A549 (cell line): ENCODE results near the gene SUN2. TPM values are rescaled to one million over a fixed set of nuclear protein-coding genes. Genes with fewer than 3 reads are reported as not detected.

Source experiments
- ATAC-seq, 2 experiments: fragments of 200-7000 bp in 1 of 2; fragments of >200 bp in 1 of 2; cut with Nextera tagmentation in 1 of 2; cut with Tn5 transposase in 1 of 2; 3 replicates each; pipeline versions ENCODE4 v1.8.0 to v1.9.1; 2018 to 2020; ENCODE audit warnings: mild to moderate bottlenecking in 1 of 2, moderate library complexity in 1 of 2
- CTCF ChIA-PET: fragments of 300-600 bp; sonication (Branson Sonifier 250); formaldehyde crosslinking; extraction: SDS; loops from one replicate; lab custom pipeline; 2021; ENCODE audit warnings: antibody characterized with exemption, inconsistent platforms; lab: Yijun Ruan, JAX
- POLR2A ChIA-PET: fragments of 350-600 bp; formaldehyde crosslinking; extraction: SDS; loops from one replicate; lab custom pipeline; 2021; ENCODE audit warnings: antibody characterized with exemption, inconsistent platforms; lab: Yijun Ruan, JAX
- DNase-seq, 2 experiments: peaks; one replicate each; pipeline versions ENCODE4 v3.0.0 to v3.0.0-alpha.2; 2011 to 2016; ENCODE audit warnings: low read depth in 1 of 2, low spot score in 1 of 2
- FAIRE-seq: peaks from 2 replicates; lab custom pipeline; 2011; peaks lifted over from hg19 to GRCh38; lab: Jason Lieb, UNC
- H3K27ac ChIP-seq, 2 experiments: fragments of >200 bp; sonication (Bioruptor Twin); formaldehyde crosslinking; 3 replicates each; pipeline ENCODE4 v1.5.1; 2016 to 2017
- H3K4me1 ChIP-seq: fragments of >200 bp; sonication (Bioruptor Twin); formaldehyde crosslinking; 3 replicates; pipeline ENCODE4 v1.6.1; 2016
- H3K4me2 ChIP-seq: fragments of >200 bp; sonication (Bioruptor Twin); formaldehyde crosslinking; 3 replicates; pipeline ENCODE4 v1.6.1; 2016
- H3K4me3 ChIP-seq: fragments of >200 bp; sonication (Bioruptor Twin); formaldehyde crosslinking; 3 replicates; pipeline ENCODE4 v1.5.1; 2016
- H3K9me3 ChIP-seq: fragments of >200 bp; sonication (Bioruptor Twin); formaldehyde crosslinking; 3 replicates; pipeline ENCODE4 v1.6.1; 2016
- BCL3 ChIP-seq: fragments of >200 bp; sonication (Bioruptor Twin); formaldehyde crosslinking; IDR thresholded peaks from 3 replicates; pipeline ENCODE4 v1.6.1; 2016
- BHLHE40 ChIP-seq: IDR thresholded peaks from 2 replicates; pipeline ENCODE4 v1.6.1; 2012; ENCODE audit warnings: low read depth, low read length, inconsistent platforms
- EHF ChIP-seq: fragments of 250-450 bp; sonication (Bioruptor Pico); IDR thresholded peaks from 2 replicates; pipeline ENCODE4 v1.5.0; 2020; ENCODE audit warnings: mild to moderate bottlenecking
- ESRRA ChIP-seq: fragments of 150-350 bp; IDR thresholded peaks from 2 replicates; pipeline ENCODE4 v1.6.1; 2014; ENCODE audit warnings: mild to moderate bottlenecking, low read length, borderline replicate concordance
- FOSL2 ChIP-seq, 2 experiments: fragments of 450-650 bp in 1 of 2; fragments of >200 bp in 1 of 2; sonication (Bioruptor Twin) in 1 of 2; formaldehyde crosslinking; IDR thresholded peaks; 2 replicates each; pipeline versions ENCODE4 v1.5.0 to v1.6.1; 2016 to 2020; ENCODE audit warnings: mild to moderate bottlenecking in 1 of 2, moderate library complexity in 1 of 2
- FOXS1 ChIP-seq: fragments of 250-450 bp; sonication (Bioruptor Pico); IDR thresholded peaks from 2 replicates; pipeline ENCODE4 v1.5.0; 2020; ENCODE audit warnings: mild to moderate bottlenecking, moderate library complexity
- HDAC2 ChIP-seq: fragments of 200-600 bp; sonication (generic); IDR thresholded peaks from 2 replicates; pipeline ENCODE4 v1.6.1; 2016
- HES2 ChIP-seq: fragments of >200 bp; sonication (Bioruptor Twin); formaldehyde crosslinking; IDR thresholded peaks from 2 replicates; pipeline ENCODE4 v1.6.1; 2016
- JUN ChIP-seq, 2 experiments: fragments of >200 bp; sonication (Bioruptor Twin); formaldehyde crosslinking; IDR thresholded peaks; 2 replicates in 1 of 2; 3 replicates in 1 of 2; pipeline ENCODE4 v1.6.1; 2016 to 2017
- KDM1A ChIP-seq: fragments of 200-600 bp; sonication (generic); IDR thresholded peaks from 2 replicates; pipeline ENCODE4 v1.6.1; 2016; ENCODE audit warnings: low read depth, mild to moderate bottlenecking
- KDM5A ChIP-seq: fragments of 200-600 bp; sonication (generic); IDR thresholded peaks from 2 replicates; pipeline ENCODE4 v1.6.1; 2016; ENCODE audit warnings: antibody characterized with exemption, mild to moderate bottlenecking
- NFE2L2 ChIP-seq: fragments of 150-350 bp; conservative IDR thresholded peaks from 2 replicates; pipeline ENCODE4 v1.6.1; 2014; ENCODE audit warnings: low read length
- POLR2A ChIP-seq: IDR thresholded peaks from 2 replicates; pipeline ENCODE4 v1.6.1; 2012; ENCODE audit warnings: mild to moderate bottlenecking, low read length
- RARB ChIP-seq: fragments of 250-450 bp; sonication (Bioruptor Pico); IDR thresholded peaks from 2 replicates; pipeline ENCODE4 v1.8.0; 2021; ENCODE audit warnings: mild to moderate bottlenecking, moderate library complexity
- RFX5 ChIP-seq: fragments of 450-650 bp; IDR thresholded peaks from 2 replicates; pipeline ENCODE4 v1.7.1; 2014; ENCODE audit warnings: antibody characterized with exemption, mild to moderate bottlenecking, moderate library complexity
- TFCP2L1 ChIP-seq: fragments of 250-450 bp; sonication (Bioruptor Pico); IDR thresholded peaks from 2 replicates; pipeline ENCODE4 v1.5.0; 2021; ENCODE audit warnings: mild to moderate bottlenecking
- TP53 ChIP-seq: fragments of 250-450 bp; sonication (Bioruptor Pico); IDR thresholded peaks from 2 replicates; pipeline ENCODE4 v1.5.0; 2021; ENCODE audit warnings: mild to moderate bottlenecking, moderate library complexity
- ZSCAN20 ChIP-seq: fragments of 250-450 bp; sonication (Bioruptor Pico); IDR thresholded peaks from 2 replicates; pipeline ENCODE4 v1.8.0; 2022; ENCODE audit warnings: mild to moderate bottlenecking, moderate library complexity
- WGBS: methylation state at CpG from one replicate; pipeline ENCODE4 v1.1.6; 2017; ENCODE audit errors: missing lambda C conversion rate; 5-methylcytosine and 5-hydroxymethylcytosine counted together
- polyA plus RNA-seq, 4 experiments: library from polyadenylated mRNA; depleted of rRNA in 3 of 4; stranded (reverse); fragments of >200 nt; fragmentation: RNase III in 1 of 4; extraction: RNeasy Plus Mini Kit Qiagen cat#74134 plus additional on column Dnase treatment in 1 of 4; gene quantifications; 2 replicates in 3 of 4; 3 replicates in 1 of 4; pipeline ENCODE4 v1.2.3, GENCODE V29; 2011 to 2017
- TF ChIP-seq, protein P1 (sequence below): fragments of >200 bp; sonication (Bioruptor Twin); formaldehyde crosslinking; IDR thresholded peaks from 3 replicates; pipeline ENCODE4 v1.5.1; 2016

The SUN2 gene
- polyA plus RNA-seq, 2 of the 4 experiments (the other 2 are of a cell fraction): 12.6 to 24.0 TPM

GRCh38 chr22:38756711-38757463 is 1.1 kb upstream of the SUN2 start:
- no peak for DNase-seq
- peaks cover 22% of the 10 kb centered on the region for H3K4me1 ChIP-seq
- H3K9me3 ChIP-seq: no peaks in the 10 kb centered on the region
- no peak for ATAC-seq
- peak overlapping the region; percentile 99 for H3K27ac ChIP-seq
- no peak for TF ChIP-seq HDAC2
- TF ChIP-seq, all 56 proteins: peak for 0
- 68% methylated on average over 14 of the region's 17 CpGs for WGBS
- ChIA-PET POLR2A (interaction anchor here (1.5 kb wide), 1 partner anchor 86 kb away, joined by 3 read pairs; no protein-coding TSS in a partner anchor), CTCF (interaction anchor here (1.6 to 8.1 kb wide), 4 partner anchors 11 to 39 kb away, joined by 3 to 75 read pairs (median 7); no protein-coding TSS in a partner anchor)
- peak overlapping the region; percentile 100 for H3K4me3 ChIP-seq
- peak overlapping the region; percentile 90 for H3K4me2 ChIP-seq
- FAIRE-seq: no peak

DNA sequence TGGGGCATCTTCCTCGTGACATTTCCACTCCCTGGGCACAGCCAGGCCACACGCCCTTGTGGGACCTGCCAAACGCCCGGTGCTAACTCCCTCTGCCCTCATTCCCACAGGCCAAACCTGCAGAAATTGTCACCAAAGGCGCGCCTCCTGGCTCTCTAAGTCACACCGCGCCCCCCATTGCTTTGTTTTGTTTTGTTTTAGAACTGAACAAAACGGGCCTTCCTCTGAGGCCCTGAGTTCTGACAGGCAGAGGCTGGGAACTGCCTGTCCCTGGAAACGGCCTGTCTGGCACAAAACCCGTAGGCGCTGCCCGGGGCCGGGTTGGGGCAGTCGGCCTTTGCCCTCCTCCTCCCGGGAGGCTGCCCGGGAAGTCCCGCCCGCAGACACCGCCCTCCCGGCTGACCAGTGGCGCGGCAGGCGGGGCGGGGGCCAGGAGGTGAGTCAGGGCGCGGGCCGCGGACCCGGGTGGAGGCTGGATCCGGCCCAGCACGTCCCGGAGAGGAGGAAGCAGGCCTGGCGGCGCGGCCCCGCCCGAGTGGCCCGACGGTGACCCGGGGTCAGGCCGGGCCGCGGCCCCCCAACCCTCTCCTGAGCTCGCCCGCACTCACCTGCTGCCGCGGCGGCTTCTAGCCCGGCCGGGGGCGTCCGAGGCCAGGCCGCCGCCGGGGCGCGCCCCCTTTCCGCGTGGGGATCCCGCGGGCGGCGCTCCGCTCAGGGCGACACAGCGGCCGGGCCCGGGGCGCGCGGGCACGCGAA is 465 bp downstream of the SUN2 start:
- CTCF ChIA-PET: interaction anchor here (0.9 to 8.1 kb wide), 6 partner anchors 12 to 248 kb away, joined by 3 to 75 read pairs (median 4); no protein-coding TSS in a partner anchor
- ATAC-seq: peak; percentile 80 to 84
- POLR2A ChIA-PET: interaction anchor here (1.5 kb wide), 1 partner anchor 88 kb away, joined by 3 read pairs; no protein-coding TSS in a partner anchor
- 0 out of 2 replicates have a peak, but pooled peaks have one; percentile 4 for TF ChIP-seq POLR2A
- TF ChIP-seq FOSL2 (IDR thresholded peaks at IDR 0.05): no peak
- TF ChIP-seq FOSL2 (CRISPR knock-in tag; IDR thresholded peaks at IDR 0.05): peak; percentile 84
- TF ChIP-seq JUN (IDR thresholded peaks at IDR 0.05): 0 out of 5 replicates have a peak, but pooled peaks of 1 of the 2 experiments have one; percentile 48
- 0 out of 3 replicates have a peak, but pooled peaks have one; percentile 32 for TF ChIP-seq BCL3
- no peak for TF ChIP-seq KDM5A
- no peak for FAIRE-seq
- 3% methylated on average over 14 of the region's 74 CpGs for WGBS
- peak overlapping the region; percentile 90 for H3K4me2 ChIP-seq
- peak overlapping the region; percentile 100 for H3K4me3 ChIP-seq
- peak; percentile 64 to 73 for DNase-seq
- H3K9me3 ChIP-seq: no peaks in the 10 kb centered on the region
- peak overlapping the region; percentile 99 for H3K27ac ChIP-seq
- peaks cover 22% of the 10 kb centered on the region for H3K4me1 ChIP-seq

GRCh38 chr22:38754751-38755154 is 1.0 kb downstream of the SUN2 start:
- Histone ChIP-seq H3K4me2 (peak overlapping the region; percentile 90), H3K27ac (peak overlapping the region; percentile 99)
- FAIRE-seq (no peak), DNase-seq (no peak)
- POLR2A ChIA-PET: no interaction called here
- TF ChIP-seq HDAC2 (no peak), BCL3 (no peak), NFE2L2 (no peak), ZSCAN20 (no peak), HES2 (no peak), TFCP2L1 (no peak), RFX5 (no peak), BHLHE40 (no peak), ESRRA (no peak), EHF (CRISPR knock-in tag) (no peak), TP53 (CRISPR knock-in tag) (no peak), RARB (CRISPR knock-in tag) (no peak), FOXS1 (no peak), KDM1A (no peak)
- TF ChIP-seq, protein P1, sequence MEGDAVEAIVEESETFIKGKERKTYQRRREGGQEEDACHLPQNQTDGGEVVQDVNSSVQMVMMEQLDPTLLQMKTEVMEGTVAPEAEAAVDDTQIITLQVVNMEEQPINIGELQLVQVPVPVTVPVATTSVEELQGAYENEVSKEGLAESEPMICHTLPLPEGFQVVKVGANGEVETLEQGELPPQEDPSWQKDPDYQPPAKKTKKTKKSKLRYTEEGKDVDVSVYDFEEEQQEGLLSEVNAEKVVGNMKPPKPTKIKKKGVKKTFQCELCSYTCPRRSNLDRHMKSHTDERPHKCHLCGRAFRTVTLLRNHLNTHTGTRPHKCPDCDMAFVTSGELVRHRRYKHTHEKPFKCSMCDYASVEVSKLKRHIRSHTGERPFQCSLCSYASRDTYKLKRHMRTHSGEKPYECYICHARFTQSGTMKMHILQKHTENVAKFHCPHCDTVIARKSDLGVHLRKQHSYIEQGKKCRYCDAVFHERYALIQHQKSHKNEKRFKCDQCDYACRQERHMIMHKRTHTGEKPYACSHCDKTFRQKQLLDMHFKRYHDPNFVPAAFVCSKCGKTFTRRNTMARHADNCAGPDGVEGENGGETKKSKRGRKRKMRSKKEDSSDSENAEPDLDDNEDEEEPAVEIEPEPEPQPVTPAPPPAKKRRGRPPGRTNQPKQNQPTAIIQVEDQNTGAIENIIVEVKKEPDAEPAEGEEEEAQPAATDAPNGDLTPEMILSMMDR: no peak
- TF ChIP-seq, all 56 proteins: peak for 0
- 52% methylated on average over 10 of the region's 12 CpGs for WGBS
- CTCF ChIA-PET: interaction anchor here (0.9 to 8.1 kb wide), 5 partner anchors 8 to 248 kb away, joined by 3 to 75 read pairs (median 3); no protein-coding TSS in a partner anchor
- Histone ChIP-seq H3K9me3 (no peaks in the 10 kb centered on the region), H3K4me3 (peak overlapping the region; percentile 100), H3K4me1 (peaks cover 22% of the 10 kb centered on the region)
- no peak for ATAC-seq
